IMR-90 (cell line): ENCODE measurements around the gene SARDH.

Source experiments
- TF ChIP-seq, protein P1 (sequence below): conservative IDR thresholded peaks from 2 replicates; pipeline ENCODE4 v1.5.1; 2012; ENCODE audit warnings: mild to moderate bottlenecking, low read depth, low read length, improper control_type of control experiment
- TF ChIP-seq, protein P2 (sequence below): fragments of 150-350 bp; IDR thresholded peaks from 2 replicates; pipeline ENCODE4 v1.6.1; 2017; ENCODE audit warnings: mild to moderate bottlenecking, antibody characterized with exemption, low read length, low read depth

DNA sequence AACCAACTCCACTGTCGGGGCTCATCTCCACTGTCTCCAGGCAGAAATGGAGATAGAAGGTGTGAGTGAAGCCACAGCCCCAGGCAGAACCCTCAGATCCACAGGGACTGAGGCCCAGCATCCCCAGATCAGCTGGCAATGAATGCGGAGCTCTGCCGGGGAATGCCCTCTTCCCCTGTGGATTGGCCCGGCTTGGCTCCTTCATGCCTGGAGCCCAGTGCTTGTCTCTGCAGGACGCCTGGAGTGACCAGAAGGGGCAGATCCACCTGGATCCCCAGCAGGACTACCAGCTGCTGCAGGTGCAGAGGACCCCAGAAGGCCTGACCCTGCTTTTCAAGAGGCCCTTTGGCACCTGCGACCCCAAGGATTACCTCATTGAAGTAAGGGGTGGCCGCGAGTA, 98.5 kb downstream of the SARDH start:
- TF ChIP-seq, protein P1, sequence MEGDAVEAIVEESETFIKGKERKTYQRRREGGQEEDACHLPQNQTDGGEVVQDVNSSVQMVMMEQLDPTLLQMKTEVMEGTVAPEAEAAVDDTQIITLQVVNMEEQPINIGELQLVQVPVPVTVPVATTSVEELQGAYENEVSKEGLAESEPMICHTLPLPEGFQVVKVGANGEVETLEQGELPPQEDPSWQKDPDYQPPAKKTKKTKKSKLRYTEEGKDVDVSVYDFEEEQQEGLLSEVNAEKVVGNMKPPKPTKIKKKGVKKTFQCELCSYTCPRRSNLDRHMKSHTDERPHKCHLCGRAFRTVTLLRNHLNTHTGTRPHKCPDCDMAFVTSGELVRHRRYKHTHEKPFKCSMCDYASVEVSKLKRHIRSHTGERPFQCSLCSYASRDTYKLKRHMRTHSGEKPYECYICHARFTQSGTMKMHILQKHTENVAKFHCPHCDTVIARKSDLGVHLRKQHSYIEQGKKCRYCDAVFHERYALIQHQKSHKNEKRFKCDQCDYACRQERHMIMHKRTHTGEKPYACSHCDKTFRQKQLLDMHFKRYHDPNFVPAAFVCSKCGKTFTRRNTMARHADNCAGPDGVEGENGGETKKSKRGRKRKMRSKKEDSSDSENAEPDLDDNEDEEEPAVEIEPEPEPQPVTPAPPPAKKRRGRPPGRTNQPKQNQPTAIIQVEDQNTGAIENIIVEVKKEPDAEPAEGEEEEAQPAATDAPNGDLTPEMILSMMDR = no peak
- TF ChIP-seq, protein P2, sequence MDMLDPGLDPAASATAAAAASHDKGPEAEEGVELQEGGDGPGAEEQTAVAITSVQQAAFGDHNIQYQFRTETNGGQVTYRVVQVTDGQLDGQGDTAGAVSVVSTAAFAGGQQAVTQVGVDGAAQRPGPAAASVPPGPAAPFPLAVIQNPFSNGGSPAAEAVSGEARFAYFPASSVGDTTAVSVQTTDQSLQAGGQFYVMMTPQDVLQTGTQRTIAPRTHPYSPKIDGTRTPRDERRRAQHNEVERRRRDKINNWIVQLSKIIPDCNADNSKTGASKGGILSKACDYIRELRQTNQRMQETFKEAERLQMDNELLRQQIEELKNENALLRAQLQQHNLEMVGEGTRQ = no peak
